ENCODE measurements around the gene DUOX2. TPM values are rescaled to one million over a fixed set of nuclear protein-coding genes. Genes with fewer than 3 reads are reported as not detected.

The DUOX2 gene
- total RNA-seq, 1 experiment from 2014 or later: 0.44 TPM

GRCh38 chr15:45132844-45133560 is 19.0 kb upstream of the DUOX2 start:
- ChIA-PET POLR2A (no interaction called here), CTCF (interaction anchor here (6.0 kb wide), 1 partner anchor 15 kb away, joined by 40 read pairs; no protein-coding TSS in a partner anchor), RAD21 (ENCODE audit: low non-redundant PET in 1 of 2, low total read pairs in 2 of 2, uncharacterized antibody in 2 of 2, unreplicated experiment in 2 of 2) (no interaction called here)
- H3K9me3 ChIP-seq (ENCODE audit: control insufficient read depth in 1 of 2, insufficient read depth in 1 of 2, low read depth in 1 of 2, low read length in 2 of 2): no peaks in the 10 kb centered on the region
- no peak overlapping the region for H3K27ac ChIP-seq (ENCODE audit: low read depth, low read length)
- H3K4me1 ChIP-seq (ENCODE audit: control insufficient read depth in 1 of 2, insufficient read depth in 2 of 2, low read length in 2 of 2): peaks cover 7 to 12% of the 10 kb centered on the region in 2 experiments; a peak in 3 of 4 replicates
- H3K36me3 ChIP-seq (ENCODE audit: control insufficient read depth in 1 of 2, insufficient read depth in 2 of 2, low read length in 2 of 2): no peaks in the 10 kb centered on the region
- no TSS peak for BruUV-seq (replicated peaks)
- no peak for ATAC-seq
- H3K79me2 ChIP-seq (ENCODE audit: insufficient read depth, low read length): no peaks in the 10 kb centered on the region
- intact Hi-C loops (cut with micrococcal nuclease): no loop called here
- no peak for DNase-seq (ENCODE audit: low read depth, low spot score)
- no peaks in the 10 kb centered on the region for H4K20me1 ChIP-seq (ENCODE audit: insufficient read depth)
- no peak overlapping the region for H3K4me3 ChIP-seq (replicated peaks in 1 of 2; ENCODE audit: low read depth in 1 of 2, low read length in 2 of 2)
- H3K9ac ChIP-seq (ENCODE audit: low read length): no peak overlapping the region
- TF ChIP-seq, protein P1, sequence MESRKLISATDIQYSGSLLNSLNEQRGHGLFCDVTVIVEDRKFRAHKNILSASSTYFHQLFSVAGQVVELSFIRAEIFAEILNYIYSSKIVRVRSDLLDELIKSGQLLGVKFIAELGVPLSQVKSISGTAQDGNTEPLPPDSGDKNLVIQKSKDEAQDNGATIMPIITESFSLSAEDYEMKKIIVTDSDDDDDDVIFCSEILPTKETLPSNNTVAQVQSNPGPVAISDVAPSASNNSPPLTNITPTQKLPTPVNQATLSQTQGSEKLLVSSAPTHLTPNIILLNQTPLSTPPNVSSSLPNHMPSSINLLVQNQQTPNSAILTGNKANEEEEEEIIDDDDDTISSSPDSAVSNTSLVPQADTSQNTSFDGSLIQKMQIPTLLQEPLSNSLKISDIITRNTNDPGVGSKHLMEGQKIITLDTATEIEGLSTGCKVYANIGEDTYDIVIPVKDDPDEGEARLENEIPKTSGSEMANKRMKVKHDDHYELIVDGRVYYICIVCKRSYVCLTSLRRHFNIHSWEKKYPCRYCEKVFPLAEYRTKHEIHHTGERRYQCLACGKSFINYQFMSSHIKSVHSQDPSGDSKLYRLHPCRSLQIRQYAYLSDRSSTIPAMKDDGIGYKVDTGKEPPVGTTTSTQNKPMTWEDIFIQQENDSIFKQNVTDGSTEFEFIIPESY (IDR thresholded peaks at IDR 0.05; ENCODE audit: extremely low read depth, insufficient replicate concordance, low read length): no peak
- no peak for TF ChIP-seq CBX3 (IDR thresholded peaks at IDR 0.05; ENCODE audit: low read depth)
- TF ChIP-seq JUND (IDR thresholded peaks at IDR 0.05): no peak
- TF ChIP-seq ZFX (IDR thresholded peaks at IDR 0.05): no peak
- no peak for TF ChIP-seq SIN3A (IDR thresholded peaks at IDR 0.05; ENCODE audit: low read depth)
- TF ChIP-seq EZH2 (IDR thresholded peaks at IDR 0.05): no peak
- no peak for TF ChIP-seq ELF1 (IDR thresholded peaks at IDR 0.05; ENCODE audit: borderline replicate concordance, low read depth)
- no peak for TF ChIP-seq SP1 (IDR thresholded peaks at IDR 0.05; ENCODE audit: low read depth)
- TF ChIP-seq POLR2A (IDR thresholded peaks at IDR 0.05; ENCODE audit: borderline replicate concordance, extremely low read depth, insufficient read depth, insufficient read length): no peak
- TF ChIP-seq POLR2AphosphoS5 (IDR thresholded peaks at IDR 0.05; ENCODE audit: low read depth, low read length): no peak
- no peak for TF ChIP-seq SRF (IDR thresholded peaks at IDR 0.05; ENCODE audit: low read depth)
- no peak for TF ChIP-seq YY1 (IDR thresholded peaks at IDR 0.05; ENCODE audit: extremely low read depth, insufficient replicate concordance, low read depth, low read length)
- no peak for TF ChIP-seq FOSL1 (IDR thresholded peaks at IDR 0.05; ENCODE audit: low read depth)
- no peak for TF ChIP-seq EZH2phosphoT487 (IDR thresholded peaks at IDR 0.05; ENCODE audit: borderline replicate concordance)
- TF ChIP-seq, protein P2, sequence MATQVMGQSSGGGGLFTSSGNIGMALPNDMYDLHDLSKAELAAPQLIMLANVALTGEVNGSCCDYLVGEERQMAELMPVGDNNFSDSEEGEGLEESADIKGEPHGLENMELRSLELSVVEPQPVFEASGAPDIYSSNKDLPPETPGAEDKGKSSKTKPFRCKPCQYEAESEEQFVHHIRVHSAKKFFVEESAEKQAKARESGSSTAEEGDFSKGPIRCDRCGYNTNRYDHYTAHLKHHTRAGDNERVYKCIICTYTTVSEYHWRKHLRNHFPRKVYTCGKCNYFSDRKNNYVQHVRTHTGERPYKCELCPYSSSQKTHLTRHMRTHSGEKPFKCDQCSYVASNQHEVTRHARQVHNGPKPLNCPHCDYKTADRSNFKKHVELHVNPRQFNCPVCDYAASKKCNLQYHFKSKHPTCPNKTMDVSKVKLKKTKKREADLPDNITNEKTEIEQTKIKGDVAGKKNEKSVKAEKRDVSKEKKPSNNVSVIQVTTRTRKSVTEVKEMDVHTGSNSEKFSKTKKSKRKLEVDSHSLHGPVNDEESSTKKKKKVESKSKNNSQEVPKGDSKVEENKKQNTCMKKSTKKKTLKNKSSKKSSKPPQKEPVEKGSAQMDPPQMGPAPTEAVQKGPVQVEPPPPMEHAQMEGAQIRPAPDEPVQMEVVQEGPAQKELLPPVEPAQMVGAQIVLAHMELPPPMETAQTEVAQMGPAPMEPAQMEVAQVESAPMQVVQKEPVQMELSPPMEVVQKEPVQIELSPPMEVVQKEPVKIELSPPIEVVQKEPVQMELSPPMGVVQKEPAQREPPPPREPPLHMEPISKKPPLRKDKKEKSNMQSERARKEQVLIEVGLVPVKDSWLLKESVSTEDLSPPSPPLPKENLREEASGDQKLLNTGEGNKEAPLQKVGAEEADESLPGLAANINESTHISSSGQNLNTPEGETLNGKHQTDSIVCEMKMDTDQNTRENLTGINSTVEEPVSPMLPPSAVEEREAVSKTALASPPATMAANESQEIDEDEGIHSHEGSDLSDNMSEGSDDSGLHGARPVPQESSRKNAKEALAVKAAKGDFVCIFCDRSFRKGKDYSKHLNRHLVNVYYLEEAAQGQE (IDR thresholded peaks at IDR 0.05; ENCODE audit: low read depth): no peak
- no peak for TF ChIP-seq TCF7L2 (IDR thresholded peaks at IDR 0.05; ENCODE audit: borderline replicate concordance, extremely low read depth, insufficient read depth, insufficient read length)
- H3K4me2 ChIP-seq (ENCODE audit: low read length): no peak overlapping the region
- H3K9me2 ChIP-seq (ENCODE audit: insufficient read depth): no peaks in the 10 kb centered on the region
- no peak overlapping the region for H2AFZ ChIP-seq (ENCODE audit: low read depth, low read length, poor library complexity, severe bottlenecking)
- no peaks in the 10 kb centered on the region for H3K27me3 ChIP-seq (ENCODE audit: insufficient read depth, low read length)

All from HCT116 (cell line).